ENCODE measurements around the gene APIP.

APIP gene

DNA sequence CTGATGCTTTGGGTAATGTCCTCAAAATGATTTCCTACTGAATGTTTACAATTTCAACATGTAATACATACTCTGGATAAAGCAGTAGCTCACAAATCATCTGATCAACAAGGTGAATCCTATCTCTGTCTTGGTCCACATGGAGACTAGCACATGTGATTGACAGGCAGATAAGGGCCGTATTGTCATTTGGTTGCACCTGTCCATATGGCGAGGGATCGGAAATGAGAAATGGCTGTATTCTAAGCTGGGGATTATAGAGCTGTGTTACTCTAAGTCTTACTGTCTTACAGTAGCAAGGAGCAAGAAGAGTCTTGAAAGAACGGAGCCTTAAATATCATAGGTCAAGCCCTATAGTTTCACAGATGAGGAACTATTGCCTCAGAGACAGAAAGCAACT, 55.7 kb downstream of the APIP start:
- no peaks in the 10 kb centered on the region for H3F3A ChIP-seq (ENCODE audit: insufficient read depth, low read length)
- no peak overlapping the region for H3K4me3 ChIP-seq (ENCODE audit: low read depth, low read length, poor library complexity, severe bottlenecking)
- no peaks in the 10 kb centered on the region for H3K9me2 ChIP-seq (ENCODE audit: low read depth, low read length)
- H3K27ac ChIP-seq (ENCODE audit: low read depth, low read length, poor library complexity, severe bottlenecking) = no peak overlapping the region
- H3K36me3 ChIP-seq (ENCODE audit: insufficient read depth, low read length) = no peaks in the 10 kb centered on the region
- no peaks in the 10 kb centered on the region for H4K20me1 ChIP-seq (ENCODE audit: insufficient read depth, low read length)
- no peaks in the 10 kb centered on the region for H3K4me1 ChIP-seq (ENCODE audit: insufficient read depth, low read length, severe bottlenecking)
- H2AFZ ChIP-seq (ENCODE audit: low read length) = no peak overlapping the region
- no peaks in the 10 kb centered on the region for H3K79me2 ChIP-seq (ENCODE audit: insufficient read depth, low read length)
- H3K4me2 ChIP-seq (ENCODE audit: low read length) = no peak overlapping the region
- no peaks in the 10 kb centered on the region for H3K27me3 ChIP-seq (ENCODE audit: insufficient read depth, low read length)
- H3K9ac ChIP-seq (ENCODE audit: low read length) = no peak overlapping the region
- H3K9me3 ChIP-seq (ENCODE audit: low read length) = no peaks in the 10 kb centered on the region
- no peak for TF ChIP-seq EZH2 (IDR thresholded peaks at IDR 0.05; ENCODE audit: borderline replicate concordance, low read length)
- TF ChIP-seq, protein P1, sequence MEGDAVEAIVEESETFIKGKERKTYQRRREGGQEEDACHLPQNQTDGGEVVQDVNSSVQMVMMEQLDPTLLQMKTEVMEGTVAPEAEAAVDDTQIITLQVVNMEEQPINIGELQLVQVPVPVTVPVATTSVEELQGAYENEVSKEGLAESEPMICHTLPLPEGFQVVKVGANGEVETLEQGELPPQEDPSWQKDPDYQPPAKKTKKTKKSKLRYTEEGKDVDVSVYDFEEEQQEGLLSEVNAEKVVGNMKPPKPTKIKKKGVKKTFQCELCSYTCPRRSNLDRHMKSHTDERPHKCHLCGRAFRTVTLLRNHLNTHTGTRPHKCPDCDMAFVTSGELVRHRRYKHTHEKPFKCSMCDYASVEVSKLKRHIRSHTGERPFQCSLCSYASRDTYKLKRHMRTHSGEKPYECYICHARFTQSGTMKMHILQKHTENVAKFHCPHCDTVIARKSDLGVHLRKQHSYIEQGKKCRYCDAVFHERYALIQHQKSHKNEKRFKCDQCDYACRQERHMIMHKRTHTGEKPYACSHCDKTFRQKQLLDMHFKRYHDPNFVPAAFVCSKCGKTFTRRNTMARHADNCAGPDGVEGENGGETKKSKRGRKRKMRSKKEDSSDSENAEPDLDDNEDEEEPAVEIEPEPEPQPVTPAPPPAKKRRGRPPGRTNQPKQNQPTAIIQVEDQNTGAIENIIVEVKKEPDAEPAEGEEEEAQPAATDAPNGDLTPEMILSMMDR (IDR thresholded peaks at IDR 0.05; ENCODE audit: low read length) = no peak

DNA sequence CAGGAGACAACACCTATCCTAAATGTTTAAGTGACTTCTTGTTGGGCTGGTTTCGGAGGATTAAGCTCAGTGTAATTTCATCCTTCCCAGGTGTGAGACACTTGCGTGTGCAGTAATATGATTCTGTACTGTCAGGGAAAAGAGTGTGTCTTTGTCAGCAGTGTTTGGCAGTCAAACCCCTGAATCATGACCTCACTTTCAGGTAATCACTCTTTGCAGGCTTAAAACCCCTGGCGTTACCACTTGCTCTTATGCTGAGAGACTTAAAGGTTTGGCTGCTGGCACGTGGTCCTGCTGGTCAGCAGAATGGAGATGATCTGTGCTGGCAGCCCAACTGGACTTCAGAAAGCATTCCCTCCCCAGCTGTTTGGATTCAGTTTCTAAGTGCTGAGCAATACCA, 56.1 kb downstream of the APIP start:
- H4K20me1 ChIP-seq (ENCODE audit: insufficient read depth, low read length) = no peaks in the 10 kb centered on the region
- H3F3A ChIP-seq (ENCODE audit: insufficient read depth, low read length) = no peaks in the 10 kb centered on the region
- no peak overlapping the region for H3K4me2 ChIP-seq (ENCODE audit: low read length)
- no peak for TF ChIP-seq EZH2 (IDR thresholded peaks at IDR 0.05; ENCODE audit: borderline replicate concordance, low read length)
- TF ChIP-seq, protein P1 (IDR thresholded peaks at IDR 0.05; ENCODE audit: low read length) = no peak
- no peaks in the 10 kb centered on the region for H3K79me2 ChIP-seq (ENCODE audit: insufficient read depth, low read length)
- H3K4me3 ChIP-seq (ENCODE audit: low read depth, low read length, poor library complexity, severe bottlenecking) = no peak overlapping the region
- no peaks in the 10 kb centered on the region for H3K4me1 ChIP-seq (ENCODE audit: insufficient read depth, low read length, severe bottlenecking)
- no peak overlapping the region for H3K9ac ChIP-seq (ENCODE audit: low read length)
- no peaks in the 10 kb centered on the region for H3K27me3 ChIP-seq (ENCODE audit: insufficient read depth, low read length)
- H3K9me3 ChIP-seq (ENCODE audit: low read length) = no peaks in the 10 kb centered on the region
- no peaks in the 10 kb centered on the region for H3K9me2 ChIP-seq (ENCODE audit: low read depth, low read length)
- H2AFZ ChIP-seq (ENCODE audit: low read length) = no peak overlapping the region
- no peaks in the 10 kb centered on the region for H3K36me3 ChIP-seq (ENCODE audit: insufficient read depth, low read length)
- H3K27ac ChIP-seq (ENCODE audit: low read depth, low read length, poor library complexity, severe bottlenecking) = no peak overlapping the region

DNA sequence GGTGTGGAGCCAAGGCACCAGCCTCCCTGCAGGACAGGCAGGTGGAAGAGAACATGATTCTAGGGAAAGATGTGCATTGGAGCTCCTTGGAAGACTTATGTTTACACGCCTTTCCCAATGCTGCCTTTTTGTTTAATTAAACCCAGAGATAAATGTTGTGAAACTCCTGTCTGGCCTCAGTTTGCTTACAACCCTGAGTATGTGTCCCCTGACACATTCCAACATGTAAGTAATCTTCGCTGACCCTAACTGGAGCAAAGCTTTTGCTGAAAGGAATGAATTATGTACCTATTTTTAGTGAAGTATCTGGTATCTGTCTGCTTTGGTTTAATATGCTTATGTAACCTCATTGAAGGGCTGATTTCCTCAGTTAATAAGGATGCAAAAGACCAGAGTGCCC, 56.7 kb downstream of the APIP start:
- Histone ChIP-seq H3K36me3 (ENCODE audit: insufficient read depth, low read length) (no peaks in the 10 kb centered on the region), H3F3A (ENCODE audit: insufficient read depth, low read length) (no peaks in the 10 kb centered on the region), H3K4me3 (ENCODE audit: low read depth, low read length, poor library complexity, severe bottlenecking) (no peak overlapping the region), H3K27ac (ENCODE audit: low read depth, low read length, poor library complexity, severe bottlenecking) (no peak overlapping the region), H3K79me2 (ENCODE audit: insufficient read depth, low read length) (no peaks in the 10 kb centered on the region), H2AFZ (ENCODE audit: low read length) (no peak overlapping the region), H4K20me1 (ENCODE audit: insufficient read depth, low read length) (no peaks in the 10 kb centered on the region), H3K27me3 (ENCODE audit: insufficient read depth, low read length) (no peaks in the 10 kb centered on the region), H3K9ac (ENCODE audit: low read length) (no peak overlapping the region), H3K4me1 (ENCODE audit: insufficient read depth, low read length, severe bottlenecking) (no peaks in the 10 kb centered on the region), H3K4me2 (ENCODE audit: low read length) (no peak overlapping the region), H3K9me2 (ENCODE audit: low read depth, low read length) (no peaks in the 10 kb centered on the region), H3K9me3 (ENCODE audit: low read length) (no peaks in the 10 kb centered on the region)
- TF ChIP-seq, protein P1 (IDR thresholded peaks at IDR 0.05; ENCODE audit: low read length) = no peak
